DMS114 treated with DMSO at 0.1 percent for 48 hours (cell line): ENCODE data around the gene POMP.

Experiments used
- DNase-seq: peaks from one replicate; lab custom pipeline; 2025; ENCODE audit not compliant: unreplicated experiment; lab: John Stamatoyannopoulos, UW

The POMP gene, protein sequence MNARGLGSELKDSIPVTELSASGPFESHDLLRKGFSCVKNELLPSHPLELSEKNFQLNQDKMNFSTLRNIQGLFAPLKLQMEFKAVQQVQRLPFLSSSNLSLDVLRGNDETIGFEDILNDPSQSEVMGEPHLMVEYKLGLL

DNA sequence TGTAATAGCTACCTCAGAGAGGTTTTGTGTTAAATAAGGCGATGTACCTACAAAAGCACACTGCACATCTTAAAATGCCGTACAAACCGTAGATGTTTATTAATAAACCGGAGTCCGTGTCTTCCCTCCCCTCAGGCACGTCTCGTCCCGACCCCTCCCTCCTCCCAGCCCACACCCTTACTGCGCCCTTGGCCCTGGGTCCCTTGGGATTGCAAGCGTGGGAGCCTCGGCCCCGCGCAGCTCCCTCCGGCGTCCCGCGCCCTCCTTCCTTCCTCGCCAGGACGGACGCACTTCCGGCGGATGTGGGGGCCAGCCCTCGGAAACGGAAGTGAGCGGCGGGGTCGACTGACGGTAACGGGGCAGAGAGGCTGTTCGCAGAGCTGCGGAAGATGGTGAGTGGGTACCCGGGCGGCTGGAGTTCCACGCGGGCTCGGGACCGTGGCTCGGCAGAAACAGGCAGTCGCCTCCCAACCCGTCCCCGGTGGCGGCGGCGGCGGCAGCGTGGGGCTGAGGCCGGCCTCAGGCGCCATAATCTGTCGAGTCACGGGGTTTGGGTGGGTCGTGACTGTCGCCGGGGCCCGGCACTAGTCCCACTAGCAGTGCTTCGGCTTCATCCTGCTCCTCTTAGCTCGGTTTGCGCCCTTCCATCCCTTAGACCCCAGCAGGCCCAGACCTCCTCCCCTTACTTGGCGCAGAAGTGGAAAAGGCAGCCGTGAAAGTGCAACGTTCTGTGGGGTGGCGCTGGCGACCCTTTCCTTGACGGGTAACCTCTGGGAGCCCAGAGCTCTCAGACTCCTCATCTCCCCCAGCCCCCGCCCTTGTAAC lies at the start of gene POMP:
POMP (plus strand) TSS at position 335 of the 825 bp plus-strand sequence; CDS start at position 390, 55 bp downstream.
- peak; percentile 42 for DNase-seq

DNA sequence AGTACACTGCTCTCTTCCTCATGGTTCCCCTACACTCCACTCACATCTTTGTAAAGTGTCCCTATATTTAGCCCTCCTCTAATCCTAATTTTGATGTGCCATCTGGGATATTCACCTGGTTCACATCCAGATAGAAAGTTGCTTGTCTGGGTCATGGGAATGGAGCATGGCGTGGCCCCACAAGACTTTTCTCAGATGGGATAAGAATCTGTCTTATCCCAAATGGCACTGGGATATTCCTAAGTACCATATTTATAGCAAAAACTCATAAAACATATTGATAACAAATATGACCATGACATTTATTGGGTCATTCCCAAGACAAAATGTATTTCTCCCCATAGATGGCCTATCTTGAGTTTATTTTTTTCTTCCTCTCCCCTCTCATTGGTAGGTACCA lies 49.5 kb upstream of the POMP start:
- DNase-seq = no peak

DNA sequence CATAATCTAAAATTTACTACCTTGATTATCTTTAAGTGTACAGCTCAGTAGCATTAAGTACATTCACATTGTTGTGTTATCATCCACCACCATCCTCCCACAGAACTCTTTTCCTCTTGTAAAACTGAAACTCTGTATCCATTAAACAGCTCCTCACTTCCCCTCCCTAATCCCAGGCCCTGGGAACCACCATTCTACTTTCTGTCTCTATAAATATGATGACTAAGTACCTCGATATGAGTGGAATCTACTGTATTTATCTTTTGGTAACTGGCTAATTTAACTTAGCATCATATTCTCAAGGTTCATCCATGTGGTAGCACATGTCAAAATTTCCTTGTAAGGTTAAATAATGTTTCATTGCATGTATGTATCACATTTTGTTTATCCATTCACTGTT lies 49.0 kb upstream of the POMP start:
- no peak for DNase-seq

DNA sequence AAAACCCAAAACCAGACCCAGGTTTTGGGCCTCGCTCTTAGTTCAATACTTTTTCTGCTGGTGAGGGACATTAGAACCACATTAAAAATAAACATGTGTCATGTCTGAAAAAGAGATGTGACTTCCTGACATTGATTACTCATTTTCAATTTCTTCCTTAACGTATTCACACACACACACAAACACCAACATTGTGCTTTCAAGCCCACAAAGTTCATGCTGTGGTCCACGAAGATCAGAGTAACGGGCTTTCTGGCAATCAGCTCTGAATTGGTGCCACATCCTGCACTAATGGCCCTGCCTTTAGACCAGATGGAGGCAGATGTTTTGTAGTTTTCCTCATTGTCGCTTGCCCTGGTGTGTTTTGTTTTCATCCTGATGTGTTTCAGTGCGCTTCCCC lies 47.9 kb upstream of the POMP start:
- DNase-seq = no peak

DNA sequence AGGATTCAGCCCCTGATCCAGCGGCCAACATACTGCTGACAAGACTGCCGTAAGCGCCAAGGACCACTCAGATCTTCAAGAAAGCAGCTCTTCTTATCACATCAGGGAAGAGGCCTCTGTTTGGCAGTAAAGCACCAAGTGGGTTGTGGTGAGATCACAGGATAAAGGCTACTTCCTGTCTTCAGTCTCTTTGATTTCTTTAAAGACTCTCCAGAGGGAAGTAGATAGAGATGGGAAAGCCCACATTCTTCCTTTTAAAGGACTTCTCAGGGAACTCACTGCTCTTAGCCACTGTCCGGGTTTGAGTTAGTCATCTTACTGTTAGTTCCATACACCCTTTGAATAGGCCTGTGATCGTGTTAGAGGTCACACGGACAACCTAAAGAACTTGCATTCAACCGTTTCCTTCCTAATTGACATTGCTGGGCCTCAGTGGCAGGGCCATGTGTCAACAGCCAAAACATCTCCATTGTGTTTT lies 47.2 kb upstream of the POMP start:
- no peak for DNase-seq

DNA sequence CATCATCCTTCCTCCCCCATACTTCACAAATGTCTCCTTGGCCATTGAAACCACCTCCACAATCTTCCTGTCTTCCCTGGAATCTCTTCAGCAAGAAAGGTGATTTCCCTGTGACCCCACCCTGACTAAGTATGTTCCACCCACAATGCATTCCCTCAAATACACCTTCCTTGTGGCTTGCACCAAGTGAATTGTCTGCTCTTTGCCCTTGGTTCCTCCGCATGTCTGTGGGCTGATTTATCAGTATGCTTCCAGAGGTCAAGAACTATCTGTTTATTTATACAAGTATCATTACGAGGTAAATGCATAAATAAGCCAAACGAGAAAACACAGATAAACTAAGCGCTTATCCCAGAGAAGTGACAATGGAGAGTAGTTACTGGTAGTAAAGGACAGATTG lies 45.4 kb upstream of the POMP start:
- DNase-seq = no peak

DNA sequence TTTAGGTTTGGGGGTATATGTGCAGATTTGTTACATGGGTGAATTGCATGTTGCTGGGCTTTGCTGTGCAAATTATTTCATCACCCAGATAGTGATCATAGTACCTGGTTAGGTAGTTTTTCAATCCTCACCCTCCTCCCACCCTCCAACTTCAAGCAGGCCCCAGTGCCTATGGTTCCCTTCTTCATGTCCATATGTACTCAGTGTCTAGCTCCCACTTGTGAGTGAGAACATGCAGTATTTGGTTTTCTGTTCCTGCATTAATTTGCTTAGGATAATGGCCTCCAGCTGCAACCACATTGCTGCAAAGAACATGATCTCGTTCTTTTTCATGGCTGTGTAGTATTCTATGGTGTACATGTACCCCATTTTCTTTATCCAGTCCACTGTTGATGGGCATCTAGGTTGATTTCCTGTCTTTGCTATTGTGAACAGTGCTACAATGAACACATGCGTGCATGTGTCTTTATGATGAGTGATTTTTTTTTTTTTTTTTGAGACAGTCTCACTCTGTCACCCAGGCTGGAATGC lies 42.9 kb upstream of the POMP start:
- no peak for DNase-seq

DNA sequence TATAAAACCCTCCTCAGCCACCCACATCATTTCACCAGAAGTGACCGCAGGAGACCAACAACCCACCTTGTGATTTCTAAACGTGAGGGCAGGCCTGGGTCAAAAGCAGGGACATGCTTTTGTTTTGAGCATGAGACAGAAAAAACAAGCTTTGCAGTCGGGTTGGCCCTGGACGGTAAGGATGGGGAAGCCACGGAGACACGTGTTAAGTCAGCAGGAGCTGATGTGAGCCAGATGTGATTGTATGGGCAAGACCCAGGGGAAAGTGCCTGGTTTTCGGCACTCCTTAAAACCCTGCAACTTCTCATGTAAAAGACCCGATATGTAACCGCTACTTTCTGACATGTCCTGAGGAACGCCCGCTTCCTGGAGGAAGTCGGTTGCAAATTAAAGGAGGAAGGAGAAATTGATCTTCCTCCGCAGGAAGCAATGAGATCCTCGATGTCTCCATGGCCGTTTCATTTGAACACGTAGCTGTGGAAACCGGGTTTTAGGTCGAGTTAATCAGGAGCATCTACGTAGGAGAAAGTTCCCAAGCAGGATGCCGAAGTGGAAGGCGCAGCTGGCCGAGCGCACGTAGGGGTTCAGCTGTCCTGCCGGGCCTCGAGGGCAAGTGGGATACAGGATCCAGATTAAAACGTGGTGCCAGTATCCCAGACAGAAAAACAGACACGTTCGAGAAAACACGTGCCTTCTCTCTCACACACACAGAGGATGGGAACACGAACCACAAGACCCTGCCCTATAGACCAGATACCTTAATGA lies 40.5 kb upstream of the POMP start:
- no peak for DNase-seq

DNA sequence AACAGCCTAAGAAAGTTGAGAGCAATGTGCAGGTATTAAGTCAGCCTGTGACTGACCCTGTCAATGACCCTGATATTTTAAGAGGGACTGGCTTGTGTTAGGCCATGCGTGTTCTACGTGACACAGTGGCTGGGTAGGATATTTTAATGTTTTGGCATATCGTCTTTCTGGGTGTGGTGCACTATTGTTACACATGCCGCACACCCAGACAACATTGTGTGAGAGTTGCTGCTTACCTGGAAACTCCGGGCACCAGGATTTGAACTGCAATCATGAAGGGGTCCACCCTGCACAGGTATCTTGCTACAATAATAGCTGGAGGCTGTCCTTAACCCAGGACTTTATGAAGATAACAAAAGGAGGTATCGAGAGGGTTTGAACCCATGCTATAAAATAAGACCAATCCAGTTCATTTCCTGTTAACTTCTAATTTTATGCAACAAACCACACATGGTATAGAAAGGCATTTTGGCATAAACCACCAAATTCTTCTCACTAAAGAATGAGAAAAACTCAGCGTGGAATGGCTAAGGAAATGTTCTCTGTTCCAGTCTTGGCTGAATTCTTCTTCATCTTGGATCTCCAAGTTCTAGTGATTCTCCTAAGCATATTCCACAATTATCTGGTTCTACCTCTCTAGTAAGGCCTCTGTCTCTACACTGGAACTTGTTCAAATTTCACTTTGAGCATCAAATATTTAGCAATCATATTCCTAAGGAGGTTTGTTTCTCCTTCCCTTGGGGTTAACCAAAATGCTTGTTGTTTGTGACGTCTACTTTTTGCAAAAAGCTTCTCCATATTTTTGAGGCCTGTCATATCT lies 38.7 kb upstream of the POMP start:
- DNase-seq = no peak

DNA sequence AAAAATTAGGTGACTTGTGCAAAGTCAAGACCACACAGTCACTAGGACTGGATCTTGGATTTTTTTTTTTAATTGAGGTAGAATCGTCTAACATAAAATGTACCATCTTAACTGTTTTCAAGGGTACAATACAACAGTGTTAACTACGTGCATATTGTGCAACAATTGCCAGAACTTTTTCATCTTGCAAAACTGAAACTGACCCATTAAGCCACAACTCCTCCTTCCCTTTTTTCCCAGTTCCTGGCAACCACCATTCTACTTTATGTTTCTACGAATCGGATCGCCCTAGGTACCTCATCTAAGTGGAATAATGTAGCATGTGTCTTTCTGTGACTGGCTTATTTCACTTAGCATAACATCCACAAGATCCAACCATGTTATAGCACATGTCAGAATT lies 37.5 kb upstream of the POMP start:
- DNase-seq = no peak

DNA sequence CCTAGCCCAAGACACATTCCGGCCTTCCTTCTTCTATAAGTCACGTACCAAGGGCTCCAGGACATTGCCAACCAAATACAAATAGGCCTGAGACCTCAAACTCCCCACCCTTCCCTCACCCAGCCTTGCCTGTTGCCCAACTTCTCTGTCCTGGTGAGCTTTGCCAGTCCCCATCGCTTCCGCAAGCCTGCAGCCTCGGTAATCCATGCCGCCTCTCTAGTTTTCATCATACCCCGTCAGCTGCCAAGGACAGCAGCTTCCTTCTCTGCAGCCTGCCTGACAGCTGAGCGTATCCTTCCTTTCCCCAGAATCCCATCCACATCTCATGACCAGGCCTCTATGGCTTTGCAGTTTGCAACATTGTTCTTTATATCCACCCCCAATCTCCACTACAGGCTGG lies 36.6 kb upstream of the POMP start:
- no peak for DNase-seq

DNA sequence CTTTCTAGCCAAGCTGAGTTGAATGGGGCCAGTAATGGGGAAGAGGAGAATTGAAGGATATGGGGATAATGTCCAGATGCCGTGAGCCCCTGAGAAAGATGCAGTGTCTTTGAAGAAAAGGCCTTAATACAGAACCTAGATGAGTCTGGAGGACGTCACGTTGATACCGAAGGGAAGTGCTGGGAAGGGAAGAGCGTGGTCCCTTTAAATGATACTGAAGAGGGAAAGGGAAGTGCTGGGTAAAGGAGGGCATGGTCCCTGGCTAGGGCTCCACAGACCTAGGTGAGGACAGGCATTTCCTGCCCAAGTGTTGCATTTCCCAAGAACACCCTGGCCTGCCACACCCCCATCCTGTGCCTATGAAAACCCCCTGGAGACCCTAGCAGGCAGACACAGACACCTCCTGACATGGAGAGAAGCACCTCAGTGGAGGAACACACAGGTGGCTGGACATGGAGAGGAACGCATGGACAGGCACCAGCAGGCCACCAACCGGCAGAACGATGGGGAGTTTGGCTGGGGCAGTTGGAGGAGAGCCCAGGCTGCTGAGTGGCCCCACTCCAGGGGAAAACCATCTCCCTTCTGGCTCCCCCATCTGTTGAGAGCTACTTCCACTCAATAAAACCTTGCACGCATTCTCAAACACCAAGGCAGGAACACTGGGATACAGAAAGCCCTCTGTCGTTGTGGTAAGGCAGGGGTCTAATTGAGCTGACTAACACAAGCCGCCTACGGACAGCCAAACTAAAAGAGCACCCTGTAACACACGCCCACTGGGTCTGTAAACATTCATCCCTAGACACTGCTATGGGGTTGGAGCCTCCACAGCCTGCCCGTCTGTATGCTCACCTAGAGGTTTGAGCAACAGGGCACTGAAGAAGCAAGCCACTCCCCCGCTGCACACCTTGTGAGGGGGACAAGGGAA lies 34.9 kb upstream of the POMP start:
- DNase-seq = no peak

DNA sequence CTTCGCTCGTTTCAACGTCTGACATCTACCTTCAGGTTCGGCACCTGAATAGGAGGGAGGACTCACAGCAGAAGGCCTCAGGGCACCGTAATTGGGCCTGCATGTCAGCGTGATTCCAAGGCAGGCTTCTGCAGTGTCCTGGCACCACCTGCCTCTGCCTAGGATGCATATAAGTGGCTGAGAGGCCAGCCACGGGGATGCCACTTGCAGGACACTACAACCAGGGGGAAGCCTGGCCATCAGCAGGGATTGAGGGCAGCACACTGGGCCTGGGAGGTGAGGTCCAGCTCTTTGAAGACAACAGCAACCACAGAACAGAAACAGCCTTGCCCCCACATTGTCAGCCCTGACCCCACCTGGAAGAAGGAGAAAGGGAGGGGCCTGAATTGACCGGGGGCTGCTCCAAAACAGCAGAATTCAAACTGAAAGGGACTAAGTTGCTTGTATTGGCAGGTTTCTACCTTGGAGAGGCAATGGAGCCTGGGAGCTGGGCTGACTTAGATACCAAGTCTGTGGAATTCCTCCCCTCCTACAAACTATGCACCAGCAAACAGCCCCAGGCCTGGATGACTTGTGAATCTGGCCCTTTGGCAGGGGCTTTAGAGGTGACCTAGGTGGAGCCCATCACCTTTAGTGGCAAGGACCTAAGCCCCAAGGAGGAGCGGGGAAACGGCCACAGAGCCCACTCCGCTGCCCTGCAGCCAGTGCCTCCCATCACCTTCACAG lies 34.1 kb upstream of the POMP start:
- DNase-seq = no peak

DNA sequence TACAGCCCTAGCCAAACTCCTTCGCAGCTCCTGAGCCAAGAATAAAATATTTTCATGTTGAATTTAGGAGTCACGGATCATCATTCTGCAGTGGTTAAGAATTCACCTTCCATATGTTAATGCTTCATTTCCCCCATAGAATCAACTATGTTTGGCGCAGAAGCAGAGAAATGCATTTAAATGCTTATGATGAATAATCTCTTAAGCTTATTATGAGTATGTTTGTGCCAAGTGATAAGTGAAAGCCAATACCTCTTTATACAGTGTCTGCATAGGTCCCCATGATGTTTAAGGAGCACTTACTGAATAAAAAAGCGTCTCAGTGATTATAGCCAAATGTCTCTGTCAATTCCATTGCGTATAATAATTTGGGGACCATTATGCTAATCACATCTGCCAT lies 32.7 kb upstream of the POMP start:
- no peak for DNase-seq

DNA sequence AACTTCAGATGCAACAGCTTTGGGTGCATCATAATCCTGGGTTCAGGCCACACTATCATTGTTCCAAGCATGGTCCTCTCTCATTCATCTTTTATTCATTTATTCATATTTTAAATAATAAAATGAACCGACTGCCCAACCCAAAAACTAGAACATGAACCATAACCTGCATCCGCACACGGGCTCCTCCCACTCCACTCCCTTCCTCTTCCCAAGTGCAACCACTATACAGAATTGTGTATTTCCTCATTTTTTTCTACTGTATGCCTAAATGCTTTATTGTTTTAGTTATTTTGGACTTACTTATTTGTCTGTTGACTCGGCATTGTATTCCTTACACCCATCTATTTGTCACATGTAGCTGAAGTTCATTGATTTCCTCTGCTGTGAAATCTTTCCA lies 30.7 kb upstream of the POMP start:
- DNase-seq = no peak

DNA sequence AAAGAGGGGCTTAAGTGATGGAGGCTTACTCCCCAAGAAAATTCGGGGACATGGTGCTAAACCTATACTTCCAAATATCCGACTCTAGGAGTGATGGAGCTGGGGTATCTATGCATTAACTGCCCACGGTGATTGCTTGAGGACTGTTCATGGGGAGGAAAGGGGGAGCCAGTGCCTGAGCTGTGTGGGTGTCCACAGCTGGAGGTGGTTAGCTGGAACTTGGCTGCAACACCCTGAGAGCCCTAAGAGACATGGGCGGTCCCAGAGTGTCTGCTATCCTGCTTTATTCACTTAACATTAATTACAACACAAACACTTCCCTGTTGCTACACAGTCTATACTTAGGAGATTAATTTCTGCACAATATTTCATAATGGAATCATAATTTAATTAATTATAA lies 28.1 kb upstream of the POMP start:
- DNase-seq = no peak

DNA sequence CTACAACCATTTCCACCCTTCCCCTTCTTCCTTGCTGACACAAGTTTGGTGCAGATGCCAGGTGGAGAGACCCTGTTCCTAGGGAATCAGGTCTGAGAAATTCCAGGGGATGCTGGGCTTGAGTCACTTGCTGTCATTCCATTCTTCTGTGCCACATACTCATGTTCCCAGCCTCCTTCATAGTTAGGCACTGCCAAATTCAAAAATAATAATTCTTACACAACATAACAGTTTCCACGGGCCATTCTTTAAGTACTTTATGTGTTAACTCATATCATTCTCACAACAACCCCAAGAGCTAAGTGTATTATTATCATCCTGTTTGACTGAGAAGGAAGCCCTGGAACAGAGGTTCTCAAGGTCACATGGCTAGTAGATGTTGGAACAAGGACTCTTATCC lies 27.1 kb upstream of the POMP start:
- DNase-seq = no peak

DNA sequence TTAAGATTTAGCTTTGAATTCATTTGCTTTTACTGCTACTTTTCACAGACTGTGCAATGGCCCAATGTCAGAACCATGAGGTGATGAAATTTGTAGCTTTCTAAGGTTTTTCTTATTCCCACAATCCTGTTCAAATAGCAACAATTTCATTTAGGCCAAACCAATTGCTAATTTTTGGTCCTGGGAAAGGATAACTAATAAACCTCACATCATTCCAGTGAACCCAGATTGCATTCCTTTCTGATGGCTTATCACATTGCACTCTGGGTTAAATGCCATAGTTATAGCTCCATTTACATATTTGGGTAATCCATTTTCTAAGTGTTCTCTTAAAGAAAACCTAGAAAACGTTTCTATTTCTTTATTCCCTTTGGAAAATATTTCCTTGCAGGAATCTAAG lies 22.9 kb upstream of the POMP start:
- no peak for DNase-seq

DNA sequence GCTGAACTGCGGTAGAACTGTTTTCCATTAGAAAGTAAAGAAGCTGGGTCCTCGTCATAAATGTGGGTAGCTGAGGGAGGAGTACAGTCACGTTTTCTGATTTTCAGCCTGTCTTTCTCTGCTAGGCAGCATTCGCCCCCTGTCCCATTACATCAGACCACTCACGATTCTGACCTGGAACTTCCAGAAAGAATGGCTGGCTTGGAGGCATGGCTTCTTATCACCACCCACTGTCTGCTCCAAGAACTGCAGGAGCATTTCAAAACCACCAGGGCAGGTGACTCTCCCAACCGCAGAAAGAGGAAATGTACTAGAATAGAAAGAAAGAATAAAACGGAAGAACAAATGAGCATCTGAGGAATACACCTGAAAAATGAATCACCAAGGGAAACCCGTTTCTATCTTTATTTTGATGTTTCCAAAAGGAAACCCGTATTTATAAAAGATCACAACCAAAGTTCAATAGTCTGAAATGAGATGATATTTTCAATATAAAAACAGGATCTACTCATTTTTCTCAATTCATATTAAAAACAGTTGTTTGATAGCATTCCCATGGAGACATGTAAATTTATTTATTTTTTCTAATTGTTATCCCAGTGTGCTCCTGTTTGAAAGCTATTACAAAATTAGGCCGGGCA lies 22.1 kb upstream of the POMP start:
- peak; percentile 29 for DNase-seq
